ENCODE data around the gene KCNE1. TPM values are rescaled to one million over a fixed set of nuclear protein-coding genes. Genes with fewer than 3 reads are reported as not detected.

The KCNE1 gene
- total and polyA plus RNA-seq, 2 of the 4 experiments (the other 2 are of a cell fraction): 0.46 to 0.90 TPM

GRCh38 chr21:34550182-34550799, 38.3 kb upstream of the KCNE1 start:
- peaks cover 24 to 45% of the 10 kb centered on the region in 2 experiments for H3K79me1 ChIP-seq (ENCODE audit: low read depth in 1 of 2, low read length in 2 of 2)
- no peak overlapping the region for H3K56ac ChIP-seq (ENCODE audit: extremely low read depth, insufficient read depth, low read length)
- no peak overlapping the region for H2BK5ac ChIP-seq (ENCODE audit: low read depth, low read length, poor library complexity, severe bottlenecking)
- TF ChIP-seq POLR2A (IDR thresholded peaks at IDR 0.05; ENCODE audit: low read depth, low read length): no peak
- TF ChIP-seq, protein P1, sequence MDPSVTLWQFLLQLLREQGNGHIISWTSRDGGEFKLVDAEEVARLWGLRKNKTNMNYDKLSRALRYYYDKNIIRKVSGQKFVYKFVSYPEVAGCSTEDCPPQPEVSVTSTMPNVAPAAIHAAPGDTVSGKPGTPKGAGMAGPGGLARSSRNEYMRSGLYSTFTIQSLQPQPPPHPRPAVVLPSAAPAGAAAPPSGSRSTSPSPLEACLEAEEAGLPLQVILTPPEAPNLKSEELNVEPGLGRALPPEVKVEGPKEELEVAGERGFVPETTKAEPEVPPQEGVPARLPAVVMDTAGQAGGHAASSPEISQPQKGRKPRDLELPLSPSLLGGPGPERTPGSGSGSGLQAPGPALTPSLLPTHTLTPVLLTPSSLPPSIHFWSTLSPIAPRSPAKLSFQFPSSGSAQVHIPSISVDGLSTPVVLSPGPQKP (IDR thresholded peaks at IDR 0.05; ENCODE audit: borderline replicate concordance, low read depth, low read length): no peak
- TF ChIP-seq FOS (IDR thresholded peaks at IDR 0.05; ENCODE audit: low read depth, low read length): no peak
- no peak for TF ChIP-seq MAFK (IDR thresholded peaks at IDR 0.05; ENCODE audit: low read depth, low read length)
- TF ChIP-seq CEBPB (IDR thresholded peaks at IDR 0.05; ENCODE audit: low read depth, low read length): no peak
- no peak for TF ChIP-seq CHD1 (IDR thresholded peaks at IDR 0.05; ENCODE audit: low read depth, low read length)
- no peak for TF ChIP-seq RCOR1 (IDR thresholded peaks at IDR 0.05; ENCODE audit: insufficient replicate concordance, low read length)
- no peaks in the 10 kb centered on the region for H3K9me3 ChIP-seq (ENCODE audit: control insufficient read depth, insufficient read depth, low read length)
- H2AK5ac ChIP-seq (ENCODE audit: low read depth, low read length): 0 out of 2 replicates have a peak overlapping the region, but pooled peaks have one; percentile 11
- no peak overlapping the region for H3K14ac ChIP-seq (replicated peaks; ENCODE audit: low read depth, low read length)
- peak overlapping the region; percentile 38; the same call in 1 of the 3 replicates for H2BK15ac ChIP-seq (ENCODE audit: low read depth, low read length)
- H3K4me2 ChIP-seq (ENCODE audit: low read depth, low read length): no peak overlapping the region
- H4K8ac ChIP-seq (ENCODE audit: low read depth in 2 of 2, low read length in 2 of 2): no peak overlapping the region; a peak in 1 of 4 replicates
- ChIA-PET POLR2A (ENCODE audit: unreplicated experiment) (no interaction called here), CTCF (no interaction called here)
- WGBS, 2 experiments (ENCODE audit: extremely low coverage in 2 of 2, insufficient read length in 1 of 2): no CpG with 5 or more reads among the region's 2 CpGs
- intact Hi-C loops (cut with micrococcal nuclease) (no loop called here), dilution Hi-C loops (cut with HindIII; ENCODE audit: low sequenced_read_pairs, unreplicated experiment) (no loop called here), in situ Hi-C loops (cut with MboI; ENCODE audit: low sequenced_read_pairs) (no loop called here)
- no peak overlapping the region for H2AFZ ChIP-seq (replicated peaks; ENCODE audit: low read length, poor library complexity)
- H2BK120ac ChIP-seq (ENCODE audit: low read depth, low read length): 0 out of 2 replicates have a peak overlapping the region, but pooled peaks have one; percentile 8
- H2AK9ac ChIP-seq (replicated peaks; ENCODE audit: low read depth, low read length, poor library complexity): no peak overlapping the region
- peak overlapping the region; percentile 24; the same call in 1 of the 2 replicates for H3K4ac ChIP-seq (ENCODE audit: low read depth, low read length)
- H3K9ac ChIP-seq (ENCODE audit: low read depth, low read length): no peak overlapping the region
- H3K4me1 ChIP-seq (ENCODE audit: control insufficient read depth, insufficient read depth, low read length): peaks cover 15% of the 10 kb centered on the region
- no TSS peak for BruUV-seq (replicated peaks)
- ATAC-seq (ENCODE audit: low read depth) (no peak), DNase-seq (no peak)
- no peak overlapping the region for H3K18ac ChIP-seq (ENCODE audit: low read depth, low read length)
- no peaks in the 10 kb centered on the region for H4K20me1 ChIP-seq (ENCODE audit: insufficient read depth, low read length)
- no peak overlapping the region for H3K4me3 ChIP-seq (ENCODE audit: insufficient read depth, low read depth, low read length)
- H3K27ac ChIP-seq (ENCODE audit: insufficient read depth, low read length): no peak overlapping the region
- H3K36me3 ChIP-seq (ENCODE audit: control insufficient read depth, insufficient read depth, low read length): no peaks in the 10 kb centered on the region
- peaks cover 21% of the 10 kb centered on the region for H3K9me1 ChIP-seq (ENCODE audit: insufficient read depth, low read length)
- no peak overlapping the region for H3K23ac ChIP-seq (ENCODE audit: low read depth, low read length)
- H3K27me3 ChIP-seq (ENCODE audit: control insufficient read depth, insufficient read depth, low read length): no peaks in the 10 kb centered on the region
- no peak overlapping the region for H4K5ac ChIP-seq (ENCODE audit: low read depth, low read length)
- no peak overlapping the region; the same call in 1 of the 2 replicates for H2BK20ac ChIP-seq (ENCODE audit: low read depth, low read length)
- H4K91ac ChIP-seq (ENCODE audit: insufficient read depth, low read depth, low read length): no peak overlapping the region
